ENCODE measurements around the gene SYVN1. TPM values are rescaled to one million over a fixed set of nuclear protein-coding genes. Genes with fewer than 3 reads are reported as not detected.
"Not testable (repeated sequence)": the region's sequence is repeated elsewhere in the genome, so short reads cannot be mapped to it uniquely, and the experiment has no call there.

SYVN1 gene
- 48.5 and 50.4 TPM in 2 replicates for total RNA-seq

DNA sequence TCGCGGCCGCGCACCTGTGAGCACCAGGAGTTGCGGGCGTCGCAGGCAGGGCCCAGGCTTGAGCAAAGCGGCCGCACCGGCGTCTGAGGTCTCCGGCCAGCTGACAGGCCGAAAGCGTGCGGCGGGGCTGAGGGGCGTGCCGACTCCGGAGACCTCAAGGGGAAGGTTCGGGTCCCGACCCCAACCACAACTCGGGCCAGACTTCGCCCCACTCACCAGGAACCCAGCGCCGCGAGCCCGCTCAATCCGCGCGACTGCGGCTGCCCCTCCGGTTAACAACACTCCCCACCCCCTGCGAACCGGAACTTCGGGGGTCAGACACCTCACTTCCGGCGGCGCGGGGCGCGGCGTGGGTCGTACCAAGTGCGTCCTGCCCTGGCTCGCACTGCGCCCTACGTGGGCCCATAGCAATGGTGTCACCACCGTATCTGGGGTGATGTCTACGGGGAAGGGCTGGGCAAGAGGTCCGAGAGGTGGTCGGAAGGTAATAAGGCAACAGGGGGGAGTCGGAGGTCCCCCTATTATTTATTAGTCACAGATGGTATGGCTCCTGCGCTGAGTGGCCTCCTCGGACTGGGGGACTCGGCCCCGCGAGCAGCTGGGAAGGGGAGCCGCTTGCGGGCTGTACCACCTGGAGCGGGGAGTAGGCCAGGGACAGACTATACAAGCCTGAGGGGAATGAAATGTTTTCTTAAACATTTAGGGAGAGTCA is at the start of gene SYVN1:
Gene SYVN1, minus strand, starts transcription at position 280 of the 712 bp plus-strand sequence. CDS start 918 bp downstream, outside the sequence.
- intact Hi-C loops (cut with micrococcal nuclease): loop anchor here (1.0 kb wide), 3 partner anchors 12 to 38 kb away; partner anchors contain the start of genes FAU, MRPL49 and VPS51

DNA sequence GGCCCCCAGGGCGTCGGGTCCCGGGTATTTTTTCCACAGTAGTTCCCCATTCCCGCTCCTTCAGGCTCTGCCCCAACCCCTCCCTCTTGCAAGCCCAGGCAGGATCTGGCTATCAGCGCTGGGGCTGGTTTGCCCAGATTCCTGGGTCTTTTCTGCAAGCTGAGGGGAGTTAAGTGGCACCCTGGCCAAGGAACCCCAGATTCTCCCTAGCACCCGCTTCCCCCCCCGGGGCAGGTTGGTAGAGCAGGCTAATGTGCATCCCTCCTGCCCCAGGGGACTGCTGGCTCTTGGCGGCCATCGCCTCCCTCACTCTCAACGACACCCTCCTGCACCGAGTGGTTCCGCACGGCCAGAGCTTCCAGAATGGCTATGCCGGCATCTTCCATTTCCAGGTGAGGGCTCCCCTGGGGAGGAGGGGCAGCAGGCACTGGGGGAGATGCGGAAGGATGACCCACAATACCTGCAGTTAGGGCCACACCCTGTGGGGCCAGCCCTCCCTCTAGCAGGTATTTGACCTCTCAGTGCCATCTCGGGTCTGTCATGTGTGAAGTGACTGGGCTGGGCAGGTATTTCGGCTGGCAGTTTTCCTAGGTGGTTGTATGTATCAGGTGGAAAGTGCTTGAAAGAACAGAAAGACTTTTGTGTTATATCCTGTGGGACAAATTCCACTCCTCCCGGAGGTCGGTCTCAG is 49.0 kb upstream of the SYVN1 start:
- intact Hi-C loops (cut with micrococcal nuclease): loop anchor here (10.0 kb wide), 1 partner anchor 81 kb away; the partner anchor contains the start of gene POLA2

DNA sequence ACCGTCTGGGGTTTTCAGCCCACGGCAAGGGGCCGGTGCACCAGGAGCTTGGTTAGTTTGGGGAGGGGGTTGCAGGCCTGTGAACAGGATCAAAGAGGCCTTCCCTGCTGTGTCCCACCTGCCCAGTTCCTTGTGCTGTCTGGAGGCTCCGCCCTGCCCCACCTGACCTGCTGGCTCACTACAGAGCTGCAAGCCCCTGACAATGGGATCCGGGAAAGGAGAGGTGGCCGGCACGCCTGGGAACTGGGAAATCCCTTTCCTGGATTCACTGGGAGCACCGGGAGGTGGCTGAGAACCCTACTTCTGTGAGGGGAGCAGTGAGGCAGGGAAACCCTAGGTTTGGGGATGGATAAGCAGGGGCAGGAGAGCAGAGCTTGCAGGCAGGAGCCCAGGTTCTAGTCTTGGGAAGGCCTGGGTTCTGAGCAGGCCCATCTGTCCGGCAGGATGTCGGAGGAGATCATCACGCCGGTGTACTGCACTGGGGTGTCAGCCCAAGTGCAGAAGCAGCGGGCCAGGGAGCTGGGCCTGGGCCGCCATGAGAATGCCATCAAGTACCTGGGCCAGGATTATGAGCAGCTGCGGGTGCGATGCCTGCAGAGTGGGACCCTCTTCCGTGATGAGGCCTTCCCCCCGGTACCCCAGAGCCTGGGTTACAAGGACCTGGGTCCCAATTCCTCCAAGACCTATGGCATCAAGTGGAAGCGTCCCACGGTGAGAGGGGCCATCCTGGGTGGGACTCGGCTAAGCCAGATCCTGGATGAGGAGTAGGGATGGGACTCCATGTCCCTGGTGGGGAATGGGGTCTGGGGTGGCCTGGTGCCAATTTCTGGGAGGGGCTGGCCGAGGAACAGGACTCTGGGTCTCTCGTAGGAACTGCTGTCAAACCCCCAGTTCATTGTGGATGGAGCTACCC is 48.2 kb upstream of the SYVN1 start:
- intact Hi-C loops (cut with micrococcal nuclease): loop anchor here (10.0 kb wide), 1 partner anchor 82 kb away; the partner anchor contains the start of gene POLA2

DNA sequence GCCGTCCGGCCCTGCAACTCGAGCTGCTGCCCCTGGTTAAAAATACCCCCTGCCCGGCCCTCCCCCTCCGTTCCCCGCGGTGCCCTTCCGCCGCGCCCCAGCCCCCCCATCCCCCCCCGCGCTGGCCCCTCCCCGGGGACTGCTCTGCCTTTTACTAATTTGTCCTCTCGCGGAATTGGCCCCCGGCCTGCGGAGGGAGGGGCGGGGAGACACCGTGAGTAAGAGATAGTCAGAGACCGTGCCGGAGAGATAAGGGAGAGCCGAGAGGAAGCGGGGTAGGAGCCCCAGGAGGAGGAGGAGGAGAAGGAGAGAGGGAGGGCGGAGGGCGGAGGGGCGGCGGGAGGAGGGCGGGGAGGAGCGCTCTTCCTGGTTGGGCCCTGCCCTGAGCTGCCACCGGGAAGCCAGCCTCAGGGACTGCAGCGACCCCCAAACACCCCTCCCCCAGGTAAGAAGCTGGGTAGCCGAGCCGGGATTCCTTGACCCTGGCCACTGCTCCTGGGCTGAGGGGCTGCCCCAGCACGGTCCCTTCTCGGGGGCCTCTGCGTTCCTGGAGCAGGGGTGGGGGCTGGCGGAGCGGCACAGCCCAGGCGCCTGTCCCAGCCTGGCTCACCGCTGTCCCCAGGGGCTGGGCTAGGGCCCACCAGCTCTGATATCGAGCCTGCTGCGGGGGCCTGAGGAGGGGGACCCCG is 47.4 kb upstream of the SYVN1 start, which contains the start of gene CAPN1:
Gene CAPN1, plus strand, starts transcription at position 360 of the 689 bp plus-strand sequence. CDS start 774 bp downstream, outside the sequence.
- intact Hi-C loops (cut with micrococcal nuclease): loop anchor here (1.0 to 10.0 kb wide), 3 partner anchors 46 to 83 kb away; partner anchors contain the start of genes POLA2 and ZNHIT2

DNA sequence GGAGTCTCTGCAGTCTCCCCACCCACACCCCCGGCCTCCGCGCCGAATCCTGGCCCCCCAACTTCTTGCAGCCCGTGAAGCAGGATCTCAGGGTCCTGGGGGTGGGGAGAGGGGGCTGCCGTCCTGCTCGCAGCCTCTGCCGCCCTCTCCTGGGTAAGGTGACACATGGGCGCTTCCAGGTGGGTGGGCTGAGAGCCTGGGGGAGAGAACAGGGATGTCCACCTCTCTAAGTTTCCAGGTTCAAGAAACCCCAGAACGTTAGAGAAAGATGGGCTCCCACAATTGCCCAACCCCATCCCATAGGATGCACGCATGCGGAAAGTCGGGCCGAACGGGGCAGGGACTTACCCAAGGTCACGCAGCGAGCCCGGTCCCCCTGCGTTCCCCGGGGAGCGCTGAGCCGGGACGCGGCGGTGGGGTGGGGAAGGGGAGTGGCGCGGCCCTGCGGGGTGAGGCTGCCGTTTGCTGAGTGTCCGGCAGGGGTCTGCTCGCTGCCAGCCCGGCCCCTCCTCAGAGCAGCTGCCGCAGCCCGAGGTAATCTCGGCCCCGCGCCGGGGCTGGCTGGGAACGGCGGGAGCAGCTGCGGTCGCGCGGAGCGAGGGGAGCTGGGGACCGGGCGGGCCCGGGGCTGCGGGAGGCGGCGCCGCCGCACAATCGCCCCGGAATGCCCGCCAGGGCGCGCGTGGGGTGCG is 46.7 kb upstream of the SYVN1 start:
- intact Hi-C loops (cut with micrococcal nuclease): loop anchor here (1.0 to 10.0 kb wide), 3 partner anchors 46 to 84 kb away; partner anchors contain the start of genes POLA2 and ZNHIT2

DNA sequence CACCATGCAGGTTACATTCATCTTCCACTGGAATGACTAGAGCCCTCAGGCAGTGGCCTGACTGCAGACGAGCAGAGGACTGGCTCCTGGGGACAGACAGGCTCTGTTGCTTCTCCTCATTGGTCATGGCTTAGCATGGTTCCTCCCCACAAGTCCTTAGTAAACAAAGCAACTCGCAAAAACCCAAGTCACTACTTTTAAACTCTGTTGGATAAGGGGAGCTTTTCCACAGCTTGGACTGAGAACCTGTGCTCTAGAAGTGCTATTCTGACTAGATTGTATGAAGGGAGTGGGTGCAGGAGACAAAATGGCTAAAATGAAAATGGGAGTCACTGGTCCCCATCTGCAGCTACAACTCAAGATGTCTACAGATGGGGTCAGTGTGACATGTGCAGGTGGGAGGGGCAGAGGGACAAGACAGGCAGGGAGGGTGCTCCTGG is 40.3 kb upstream of the SYVN1 start:
- intact Hi-C loops (cut with micrococcal nuclease): not testable (repeated sequence)

- intact Hi-C loops (cut with micrococcal nuclease): no loop called here
Observed at GRCh38 chr11:65172600-65172999, 38.3 kb upstream of the SYVN1 start.

DNA sequence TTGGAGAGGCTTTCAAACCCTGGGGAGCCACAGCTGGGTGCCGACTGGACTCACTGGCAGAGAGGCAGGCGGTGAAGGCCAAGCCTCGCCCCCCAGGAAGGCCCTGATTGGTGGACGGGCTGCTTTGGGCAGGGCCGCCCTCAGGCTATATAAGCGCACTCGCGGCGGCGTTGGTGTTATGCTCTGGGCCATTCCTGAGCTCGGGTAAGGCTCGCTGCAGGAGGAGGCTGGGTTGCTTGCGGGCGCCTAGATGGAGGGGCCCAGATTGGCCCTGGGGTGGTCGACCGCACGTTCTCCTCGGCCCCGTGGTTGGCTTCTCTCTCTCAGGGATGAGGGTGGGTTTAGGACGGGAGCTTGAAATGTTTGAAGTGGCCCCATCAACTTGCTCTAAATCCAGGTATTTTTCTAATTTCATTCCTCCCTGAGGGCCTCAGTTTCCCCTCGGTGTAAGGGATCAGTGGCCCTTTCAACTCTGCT is 35.8 kb upstream of the SYVN1 start, which contains the start of gene SPDYC:
Gene SPDYC, plus strand, starts transcription at position 176 of the 477 bp plus-strand sequence. CDS start 1,125 bp downstream, outside the sequence.
- intact Hi-C loops (cut with micrococcal nuclease): no loop called here

DNA sequence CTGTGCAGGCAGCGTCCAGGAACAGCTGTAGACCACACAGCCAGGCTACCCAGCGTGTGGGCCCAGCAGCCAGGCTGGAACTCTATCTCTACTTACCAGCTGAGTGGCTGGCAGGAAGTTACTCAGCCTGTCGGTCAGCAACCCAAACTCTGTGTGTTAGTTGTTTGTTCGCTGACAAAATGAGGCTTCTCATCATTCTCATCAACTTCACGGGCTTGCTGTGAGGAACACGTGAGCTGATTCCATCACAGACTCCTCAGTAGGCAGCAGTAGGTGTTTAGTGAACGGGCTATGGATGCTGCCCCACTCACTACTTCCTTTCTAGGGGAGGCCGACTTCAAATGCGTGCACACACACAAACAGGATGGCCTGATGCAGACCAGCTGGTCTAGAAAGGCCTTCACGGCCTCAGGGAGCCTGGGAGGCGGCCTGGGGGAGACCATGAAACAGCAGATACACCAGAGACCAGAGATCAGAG is 34.9 kb upstream of the SYVN1 start:
- intact Hi-C loops (cut with micrococcal nuclease): no loop called here

DNA sequence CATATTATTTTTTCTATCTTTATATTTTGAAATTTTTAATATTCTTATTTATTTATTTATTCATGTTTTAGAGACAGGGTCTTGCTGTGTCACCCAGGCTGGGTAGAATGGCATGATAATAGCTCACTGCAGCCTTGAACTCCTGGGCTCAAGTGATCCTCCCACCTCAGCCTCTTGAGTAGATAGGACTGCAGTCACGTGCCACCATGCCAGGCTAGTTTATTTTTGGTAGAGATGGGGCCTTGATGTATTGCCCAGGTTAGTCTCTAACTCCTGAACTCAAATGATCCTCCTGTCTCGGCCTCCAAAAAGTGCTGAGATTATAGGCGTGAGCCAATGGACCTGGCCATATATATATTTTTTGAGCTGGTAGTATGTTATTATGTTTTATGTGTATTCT is 33.3 kb upstream of the SYVN1 start:
- intact Hi-C loops (cut with micrococcal nuclease): no loop called here

DNA sequence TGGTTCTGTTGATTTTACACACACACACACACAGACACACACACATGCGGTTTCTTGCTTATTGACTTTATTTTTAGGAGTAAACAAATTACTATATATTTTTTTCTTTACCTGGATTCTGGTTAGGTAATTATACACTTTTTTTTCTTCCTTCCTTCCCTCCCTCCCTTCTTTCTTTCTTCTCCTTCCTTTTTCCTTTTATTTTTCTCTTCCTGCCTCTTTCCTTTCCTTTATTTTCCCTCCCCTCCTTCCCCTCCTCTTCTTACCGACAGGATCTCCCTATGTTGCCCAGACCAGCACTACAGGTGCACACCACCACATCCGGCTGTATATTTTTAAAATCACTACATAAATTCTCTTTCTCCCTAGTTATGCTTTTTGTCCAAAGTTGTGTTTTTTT is 32.6 kb upstream of the SYVN1 start:
- intact Hi-C loops (cut with micrococcal nuclease): no loop called here

DNA sequence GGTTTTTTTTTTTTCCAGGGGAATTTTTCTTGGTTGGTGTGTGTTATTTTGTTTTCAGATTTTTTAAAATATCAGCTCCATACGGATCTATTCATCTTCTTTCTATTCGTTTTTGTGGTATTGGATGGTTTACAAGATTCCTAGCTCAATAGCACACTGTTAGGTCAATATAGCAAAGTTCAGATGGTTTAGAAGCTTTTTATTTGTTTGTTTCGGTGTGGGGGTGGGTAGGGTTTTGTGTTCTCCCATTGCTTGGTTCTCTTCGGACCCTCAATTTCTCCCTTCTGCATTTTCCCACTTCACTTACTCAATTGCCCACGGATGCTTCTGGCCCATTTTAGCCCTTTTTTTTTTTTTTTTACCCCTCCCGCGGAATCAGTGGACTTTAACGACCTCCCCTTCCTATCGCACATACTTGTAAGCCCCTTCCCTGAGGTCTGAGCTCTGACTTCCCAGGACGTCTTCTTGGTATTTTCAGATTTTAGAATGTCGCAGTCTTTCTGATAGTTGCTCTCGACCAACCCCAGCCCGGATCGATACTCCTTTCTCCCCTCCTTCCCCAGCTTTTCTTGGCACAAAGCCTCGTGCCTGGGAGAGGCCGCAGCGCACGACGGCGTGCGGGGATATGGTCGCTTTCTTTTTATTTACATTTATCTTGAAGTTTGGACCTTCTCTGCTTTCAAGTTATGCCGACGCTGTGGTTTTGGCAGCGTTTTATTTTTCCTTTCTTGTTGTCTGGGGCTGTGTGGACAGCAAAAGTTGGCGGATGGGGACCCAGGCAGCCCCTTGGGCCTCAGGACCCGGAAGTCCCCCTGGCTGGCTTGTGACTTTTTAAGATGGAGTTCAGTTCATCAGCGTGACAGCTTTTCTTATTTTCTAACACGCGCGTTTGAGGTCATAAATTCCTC is 31.3 kb upstream of the SYVN1 start:
- intact Hi-C loops (cut with micrococcal nuclease): no loop called here

DNA sequence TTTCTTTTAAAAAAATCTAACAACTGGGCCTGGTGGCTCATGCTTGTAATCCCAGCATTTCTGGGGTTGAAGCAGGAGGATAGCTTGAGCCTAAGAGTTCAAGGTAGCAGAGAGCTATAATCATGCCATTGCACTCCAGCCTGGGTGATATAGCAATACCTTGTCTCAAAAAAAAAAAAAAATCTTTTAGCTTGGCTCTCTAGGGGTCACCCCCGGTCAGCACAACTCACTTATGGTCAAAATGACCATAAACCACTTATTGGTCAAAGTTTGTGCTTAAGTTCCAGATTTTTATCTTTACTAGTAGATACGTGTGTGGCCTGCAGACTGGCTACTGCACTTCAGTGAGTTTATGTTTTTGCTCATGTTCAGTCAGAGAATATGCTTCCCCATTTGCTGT is 29.4 kb upstream of the SYVN1 start:
- intact Hi-C loops (cut with micrococcal nuclease): no loop called here

DNA sequence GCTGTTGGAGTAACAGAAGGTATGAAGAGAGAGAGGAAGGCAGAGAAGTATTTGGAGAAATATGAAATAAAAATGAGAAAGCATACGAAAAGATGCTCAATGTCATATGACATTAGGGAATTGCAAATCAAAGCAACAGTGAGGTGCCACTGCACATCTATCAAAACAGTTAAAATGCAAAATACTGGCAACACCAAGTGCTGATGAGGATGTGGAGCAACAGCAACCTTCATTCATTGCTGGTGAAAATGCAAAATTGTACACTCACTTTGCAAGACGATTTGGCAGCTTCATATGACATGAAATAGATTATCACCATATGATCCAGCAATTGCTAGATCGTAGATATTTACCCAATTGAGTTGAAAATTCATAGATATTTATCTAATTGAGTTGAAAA is 26.3 kb upstream of the SYVN1 start:
- intact Hi-C loops (cut with micrococcal nuclease): no loop called here

DNA sequence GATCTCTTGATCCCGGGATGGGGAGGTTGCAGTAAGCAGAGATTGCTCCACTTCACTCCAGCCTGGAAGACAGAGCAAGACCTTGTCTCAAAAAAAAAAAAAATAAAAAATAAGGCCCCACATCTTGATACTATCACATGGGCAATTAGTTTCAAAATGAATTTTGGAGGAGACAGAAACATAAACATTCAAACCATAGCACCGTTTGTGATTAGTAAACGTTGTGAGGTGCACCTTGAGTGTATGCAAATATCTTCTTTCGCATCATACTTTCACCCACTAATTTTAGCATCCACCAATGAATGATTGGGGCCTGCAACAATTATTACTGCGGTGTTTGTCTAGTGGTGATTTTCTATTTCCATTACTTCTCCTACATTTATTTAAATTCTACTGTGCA is 24.7 kb upstream of the SYVN1 start:
- intact Hi-C loops (cut with micrococcal nuclease): no loop called here

DNA sequence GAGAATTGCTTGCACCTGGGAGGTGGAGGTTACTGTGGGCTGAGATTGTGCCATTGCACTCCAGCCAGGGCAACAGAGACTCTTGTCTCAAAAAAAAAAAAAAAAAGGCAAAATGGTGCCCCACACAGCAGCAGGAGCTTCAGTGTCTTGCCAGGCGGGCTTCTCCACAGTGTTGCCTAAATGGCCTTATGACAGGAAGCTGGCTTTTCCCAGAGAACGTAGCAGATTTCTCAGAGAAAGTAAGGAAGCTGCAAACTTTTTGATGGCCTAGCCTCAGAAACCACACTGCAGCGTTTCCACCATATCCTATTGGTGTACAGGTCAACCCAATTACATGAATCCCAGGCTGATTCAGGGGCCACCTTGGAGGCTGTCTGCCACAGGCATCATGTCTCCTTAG is 23.0 kb upstream of the SYVN1 start:
- intact Hi-C loops (cut with micrococcal nuclease): no loop called here

DNA sequence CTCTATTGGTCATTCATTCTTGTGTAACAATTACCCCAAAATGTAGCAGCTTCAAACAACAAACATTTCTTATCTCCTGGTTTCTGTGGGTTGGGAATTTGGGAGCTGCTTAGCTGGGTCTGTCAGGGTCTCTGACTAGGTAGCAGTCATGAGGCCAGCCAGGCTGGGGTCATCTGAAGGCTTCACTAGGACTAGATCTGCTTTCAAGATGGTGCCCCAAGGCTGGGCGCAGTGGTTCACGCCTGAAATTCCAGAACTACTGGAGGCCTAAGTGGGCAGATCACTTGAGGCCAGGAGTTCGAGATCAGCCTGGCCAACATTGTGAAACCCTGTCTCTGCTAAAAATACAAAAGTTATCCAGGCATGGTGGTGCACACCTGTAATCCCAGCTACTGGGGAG is 22.6 kb upstream of the SYVN1 start:
- intact Hi-C loops (cut with micrococcal nuclease): no loop called here

DNA sequence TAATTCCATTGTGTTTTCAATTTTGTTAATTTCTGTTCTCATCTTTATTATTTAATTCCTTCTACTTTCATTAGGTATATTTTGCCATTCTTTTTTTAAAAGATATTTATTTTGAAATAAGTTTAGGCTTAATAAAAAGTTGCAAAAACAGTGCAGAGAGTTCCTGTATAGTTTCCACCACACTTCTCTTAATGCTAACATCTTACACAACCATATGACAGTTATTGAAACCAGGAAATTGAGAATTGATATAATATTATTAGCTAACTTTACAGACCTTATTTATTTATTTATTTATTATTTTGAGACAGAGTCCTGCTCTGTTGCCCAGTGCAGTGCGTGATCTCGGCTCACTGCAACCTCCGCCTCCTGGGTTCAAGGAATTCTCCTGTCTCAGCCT is 21.9 kb upstream of the SYVN1 start:
- intact Hi-C loops (cut with micrococcal nuclease): no loop called here

Data from T-helper 2 cell treated with Interferon-gamma antibody and Interleukin-4, amounts not matched to agents 100 ng/mL and 5 ng/mL, for 36 hours (primary cell).